Ecto neural progenitor cell (in vitro differentiated cells): ENCODE results near the gene DMBX1.

Experiments
- DNase-seq: peaks from one replicate; pipeline ENCODE4 v3.0.0-alpha.2; 2018; ENCODE audit warnings: low spot score

Gene DMBX1

GRCh38 chr1:46506470-46507219, 17.0 kb downstream of the DMBX1 start:
- no peak for DNase-seq

- no peak for DNase-seq
Measured at GRCh38 chr1:46508757-46509156, 19.1 kb downstream of the DMBX1 start.

GRCh38 chr1:46510341-46510997, 20.8 kb downstream of the DMBX1 start:
- DNase-seq: no peak

- DNase-seq: no peak
Measured at GRCh38 chr1:46510998-46511365, 21.3 kb downstream of the DMBX1 start.

GRCh38 chr1:46512135-46512791, 22.6 kb downstream of the DMBX1 start:
- DNase-seq: no peak

- no peak for DNase-seq
Measured at GRCh38 chr1:46512792-46513190, 23.2 kb downstream of the DMBX1 start.

GRCh38 chr1:46513536-46513935, 23.9 kb downstream of the DMBX1 start:
- no peak for DNase-seq

DNA sequence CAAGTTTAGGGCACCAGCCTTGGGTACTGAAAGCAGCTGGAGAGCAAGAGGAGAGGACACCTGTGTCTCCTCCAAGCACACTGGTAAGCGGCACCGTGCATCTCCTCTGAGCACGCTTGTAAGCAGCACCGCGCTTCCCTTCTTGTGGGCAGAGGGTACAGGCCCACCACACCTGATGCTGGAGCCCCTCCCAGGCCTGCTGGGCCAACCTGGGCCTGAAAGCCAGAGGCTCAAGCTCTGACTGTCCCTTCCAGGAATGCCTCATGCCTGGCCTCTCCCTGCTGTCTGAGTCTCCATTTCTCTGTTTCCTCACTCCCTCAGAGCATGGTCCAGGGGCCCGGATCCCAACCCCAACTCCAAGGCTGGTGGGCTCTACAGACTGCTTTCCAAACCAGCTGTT, 25.9 kb downstream of the DMBX1 start:
- no peak for DNase-seq

DNA sequence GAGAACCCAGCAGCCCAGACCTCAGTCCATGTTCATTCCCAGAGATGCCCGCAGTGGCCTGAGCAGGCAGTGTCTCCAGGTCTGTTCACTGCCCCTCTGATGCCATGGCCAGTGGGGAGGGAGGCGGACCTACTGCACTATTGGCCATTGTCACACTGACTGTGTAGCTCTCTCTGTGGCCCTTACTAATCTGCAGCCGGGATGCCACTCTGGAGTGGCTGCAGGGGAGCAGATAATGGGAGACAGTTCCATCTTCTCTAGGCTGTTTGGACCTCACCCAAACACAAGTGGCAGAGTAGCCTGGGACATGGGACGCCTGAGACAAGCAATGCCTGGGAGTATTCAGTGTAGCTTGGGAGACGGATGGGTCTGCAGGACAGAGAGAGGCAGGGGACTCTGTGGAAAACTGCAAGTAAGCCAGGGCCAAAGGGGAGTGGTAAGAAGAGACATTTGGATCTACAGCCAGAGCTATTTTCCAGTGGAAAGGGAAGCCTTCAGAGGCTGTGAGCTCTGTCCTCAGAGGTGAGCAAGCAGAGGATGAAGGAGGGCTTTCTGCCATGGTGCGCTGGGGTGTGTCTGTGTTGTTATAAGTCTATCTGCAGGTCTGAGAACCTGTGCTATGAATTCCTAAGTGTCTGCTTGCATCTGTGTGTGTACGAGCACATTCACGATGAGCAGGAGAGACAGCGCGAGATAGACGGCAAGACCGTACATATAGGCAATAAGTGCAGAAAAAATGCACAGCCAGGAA, 26.7 kb downstream of the DMBX1 start:
- DNase-seq: no peak

GRCh38 chr1:46517010-46517600, 27.5 kb downstream of the DMBX1 start:
- DNase-seq: peak; percentile 76

GRCh38 chr1:46517932-46518498, 28.4 kb downstream of the DMBX1 start:
- DNase-seq: no peak

DNA sequence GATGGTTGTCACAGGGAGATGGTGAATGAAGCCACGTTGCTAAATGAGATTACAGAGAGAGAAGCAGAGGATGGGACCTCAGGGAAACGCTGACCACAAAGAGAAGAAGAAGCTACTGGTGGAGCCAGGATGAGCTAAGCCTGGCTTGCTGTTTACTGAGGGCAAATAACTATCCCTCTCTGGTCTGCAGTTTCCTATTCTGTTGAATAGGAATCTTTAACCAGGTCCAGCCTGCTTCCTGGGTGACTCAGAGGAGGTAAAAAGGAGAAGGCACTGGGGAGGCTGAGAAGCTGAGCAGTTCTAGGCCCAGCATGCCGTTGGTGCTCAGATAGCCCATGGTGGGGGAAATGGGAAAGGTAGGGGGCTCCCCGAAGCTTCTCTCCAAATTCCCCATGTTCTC, 29.6 kb downstream of the DMBX1 start:
- DNase-seq: no peak

GRCh38 chr1:46520063-46520911, 30.7 kb downstream of the DMBX1 start:
- DNase-seq: peak; percentile 86

- no peak for DNase-seq
Measured at GRCh38 chr1:46521414-46521813, 31.8 kb downstream of the DMBX1 start.

DNA sequence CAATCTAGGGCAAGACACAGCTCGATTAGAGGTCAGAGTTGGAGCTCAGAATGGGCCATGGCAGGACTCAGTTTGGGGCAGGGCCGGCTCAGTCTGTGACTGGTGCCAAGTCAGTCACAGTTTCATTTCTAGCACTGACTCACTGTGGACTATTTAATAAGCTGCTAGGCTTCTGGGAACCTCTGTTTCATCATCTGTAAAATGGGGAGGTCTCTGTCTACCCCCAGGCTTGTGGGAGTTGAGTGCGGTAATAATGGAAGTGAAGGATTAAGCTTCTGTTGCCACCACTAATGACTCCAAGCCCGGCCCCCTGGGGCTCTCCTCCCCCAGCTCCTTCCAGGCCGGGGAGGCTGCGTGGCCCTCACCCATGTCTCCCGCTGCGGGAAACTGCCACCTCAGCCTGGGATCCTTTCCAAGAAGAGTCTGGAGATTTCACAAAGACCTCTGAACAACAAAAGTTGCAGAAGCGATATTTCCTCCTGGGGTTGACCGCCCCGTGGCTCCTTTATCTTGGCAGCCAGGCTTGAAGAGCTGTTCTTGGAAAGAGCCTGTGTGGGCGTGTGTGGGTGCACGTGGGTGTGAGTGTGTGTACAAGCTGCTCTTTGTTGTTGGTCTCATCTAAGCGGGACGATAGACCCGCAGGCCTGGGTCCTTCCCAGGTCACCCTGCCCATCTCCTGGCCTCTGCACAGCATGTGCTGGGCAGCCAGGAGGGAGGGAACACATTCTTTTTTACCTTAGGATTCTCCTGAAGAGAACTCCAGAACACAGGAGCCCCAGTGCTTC, 32.7 kb downstream of the DMBX1 start:
- no peak for DNase-seq

DNA sequence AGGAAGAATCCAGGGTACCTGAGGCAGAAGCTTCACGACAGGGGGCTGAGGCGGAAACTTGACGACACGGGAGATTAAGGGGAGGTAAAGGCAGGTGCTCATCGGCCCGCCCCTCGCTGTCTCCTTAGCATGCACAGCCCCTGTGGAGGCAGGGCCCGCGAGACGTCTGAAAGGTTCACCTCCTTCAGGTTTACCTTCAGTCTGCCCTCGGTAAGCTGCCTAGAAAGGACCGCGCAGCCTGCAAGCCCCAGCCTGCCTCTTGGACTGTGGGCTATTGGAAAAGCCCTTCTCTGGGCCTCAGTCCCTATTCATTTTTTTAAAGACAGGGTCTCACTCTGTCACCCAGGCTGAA, 33.3 kb downstream of the DMBX1 start:
- no peak for DNase-seq

DNA sequence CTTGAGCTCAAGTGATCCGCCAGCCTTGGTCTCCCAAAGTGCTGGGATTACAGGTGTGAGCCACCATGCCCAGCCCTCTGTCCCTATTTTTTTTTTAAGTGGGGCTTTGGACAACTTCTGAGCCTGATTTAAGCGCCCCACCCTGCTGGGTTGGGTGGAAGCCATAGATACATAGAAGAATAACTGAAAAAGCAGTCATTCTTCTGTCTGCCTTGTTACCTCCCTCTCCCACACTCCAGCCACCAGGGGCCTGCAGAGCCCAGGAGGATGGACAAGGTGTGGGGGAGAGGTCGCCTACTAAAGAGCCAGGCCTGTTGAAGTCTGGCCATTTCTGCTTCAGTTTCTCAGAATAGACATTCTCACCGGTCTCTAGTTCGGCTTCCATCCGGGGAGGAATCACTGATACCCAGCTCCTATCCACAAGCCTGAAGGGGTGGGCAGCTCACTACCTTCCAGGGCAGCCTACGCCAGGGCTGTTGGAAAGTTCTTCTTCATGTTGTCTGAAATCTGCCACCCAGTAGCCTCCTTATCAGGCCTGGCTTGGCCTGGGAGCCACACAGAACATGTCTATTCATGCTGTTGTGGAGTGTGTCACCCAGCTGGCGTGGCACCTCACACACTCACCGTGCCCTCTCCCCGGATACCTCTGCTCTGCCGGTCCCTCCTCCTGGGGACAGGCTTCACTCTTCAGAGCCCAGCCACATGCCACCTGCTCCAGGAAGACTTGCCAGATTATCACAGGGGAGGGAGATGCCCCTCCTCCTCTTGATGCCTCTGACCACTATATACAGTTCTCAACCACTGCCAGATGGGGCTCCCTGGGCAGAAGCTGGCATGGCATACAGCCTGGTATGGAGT, 34.1 kb downstream of the DMBX1 start:
- no peak for DNase-seq

DNA sequence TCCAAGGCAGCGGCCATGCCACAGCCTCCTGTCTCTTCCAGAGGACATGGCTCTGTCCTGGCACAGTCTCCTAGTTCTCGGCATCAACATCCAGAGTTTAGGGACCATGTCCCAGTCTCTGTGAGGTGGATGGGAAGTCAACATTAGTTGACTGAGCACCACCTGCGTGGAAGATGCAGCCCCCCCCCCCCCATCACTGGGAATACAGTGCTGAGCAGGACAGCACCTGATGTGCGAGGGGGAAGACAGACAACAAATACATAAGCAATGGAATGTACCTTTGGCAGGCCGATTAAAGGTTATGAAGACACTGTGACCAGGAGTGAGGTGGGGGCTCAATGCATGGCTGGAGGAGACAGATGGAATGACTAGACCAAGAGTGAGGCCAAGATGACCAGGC, 35.2 kb downstream of the DMBX1 start:
- DNase-seq: no peak

- DNase-seq: peak; percentile 73
Measured at GRCh38 chr1:46525253-46525983, 35.8 kb downstream of the DMBX1 start.
